Measurements from ENCODE around the gene SLC22A23. TPM values are rescaled to one million over a fixed set of nuclear protein-coding genes. Genes with fewer than 3 reads are reported as not detected.

SLC22A23 gene
- total and polyA plus RNA-seq, 2 experiments from 2014 or later: 6.1 to 38.3 TPM

DNA sequence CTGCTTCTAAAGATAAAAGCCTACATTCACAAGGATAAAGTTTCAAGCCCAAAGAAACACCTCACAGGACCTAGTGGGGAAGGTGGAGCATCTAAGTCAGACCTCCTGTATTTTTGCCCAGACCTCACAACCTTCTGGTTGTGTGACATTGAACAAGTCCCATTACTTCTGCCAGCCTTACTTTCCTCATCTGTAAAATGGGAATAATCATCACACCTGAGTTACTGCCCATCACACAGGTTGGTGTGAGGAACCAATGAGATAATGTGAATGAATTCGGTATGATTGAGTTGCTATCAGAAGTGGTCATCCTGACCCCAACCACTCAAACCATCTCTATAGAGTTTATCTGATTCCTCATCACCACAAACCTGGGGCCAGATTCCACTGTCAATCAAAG, 11.1 kb upstream of the SLC22A23 start:
- H3K27ac ChIP-seq (ENCODE audit: low read depth): no peak overlapping the region
- H3K4me3 ChIP-seq: no peak overlapping the region
- peaks cover 14% of the 10 kb centered on the region for H3K4me1 Mint-ChIP-seq
- TF ChIP-seq, protein P1, sequence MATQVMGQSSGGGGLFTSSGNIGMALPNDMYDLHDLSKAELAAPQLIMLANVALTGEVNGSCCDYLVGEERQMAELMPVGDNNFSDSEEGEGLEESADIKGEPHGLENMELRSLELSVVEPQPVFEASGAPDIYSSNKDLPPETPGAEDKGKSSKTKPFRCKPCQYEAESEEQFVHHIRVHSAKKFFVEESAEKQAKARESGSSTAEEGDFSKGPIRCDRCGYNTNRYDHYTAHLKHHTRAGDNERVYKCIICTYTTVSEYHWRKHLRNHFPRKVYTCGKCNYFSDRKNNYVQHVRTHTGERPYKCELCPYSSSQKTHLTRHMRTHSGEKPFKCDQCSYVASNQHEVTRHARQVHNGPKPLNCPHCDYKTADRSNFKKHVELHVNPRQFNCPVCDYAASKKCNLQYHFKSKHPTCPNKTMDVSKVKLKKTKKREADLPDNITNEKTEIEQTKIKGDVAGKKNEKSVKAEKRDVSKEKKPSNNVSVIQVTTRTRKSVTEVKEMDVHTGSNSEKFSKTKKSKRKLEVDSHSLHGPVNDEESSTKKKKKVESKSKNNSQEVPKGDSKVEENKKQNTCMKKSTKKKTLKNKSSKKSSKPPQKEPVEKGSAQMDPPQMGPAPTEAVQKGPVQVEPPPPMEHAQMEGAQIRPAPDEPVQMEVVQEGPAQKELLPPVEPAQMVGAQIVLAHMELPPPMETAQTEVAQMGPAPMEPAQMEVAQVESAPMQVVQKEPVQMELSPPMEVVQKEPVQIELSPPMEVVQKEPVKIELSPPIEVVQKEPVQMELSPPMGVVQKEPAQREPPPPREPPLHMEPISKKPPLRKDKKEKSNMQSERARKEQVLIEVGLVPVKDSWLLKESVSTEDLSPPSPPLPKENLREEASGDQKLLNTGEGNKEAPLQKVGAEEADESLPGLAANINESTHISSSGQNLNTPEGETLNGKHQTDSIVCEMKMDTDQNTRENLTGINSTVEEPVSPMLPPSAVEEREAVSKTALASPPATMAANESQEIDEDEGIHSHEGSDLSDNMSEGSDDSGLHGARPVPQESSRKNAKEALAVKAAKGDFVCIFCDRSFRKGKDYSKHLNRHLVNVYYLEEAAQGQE (IDR thresholded peaks at IDR 0.05; ENCODE audit: unreplicated experiment): no peak
- TF ChIP-seq, protein P2, sequence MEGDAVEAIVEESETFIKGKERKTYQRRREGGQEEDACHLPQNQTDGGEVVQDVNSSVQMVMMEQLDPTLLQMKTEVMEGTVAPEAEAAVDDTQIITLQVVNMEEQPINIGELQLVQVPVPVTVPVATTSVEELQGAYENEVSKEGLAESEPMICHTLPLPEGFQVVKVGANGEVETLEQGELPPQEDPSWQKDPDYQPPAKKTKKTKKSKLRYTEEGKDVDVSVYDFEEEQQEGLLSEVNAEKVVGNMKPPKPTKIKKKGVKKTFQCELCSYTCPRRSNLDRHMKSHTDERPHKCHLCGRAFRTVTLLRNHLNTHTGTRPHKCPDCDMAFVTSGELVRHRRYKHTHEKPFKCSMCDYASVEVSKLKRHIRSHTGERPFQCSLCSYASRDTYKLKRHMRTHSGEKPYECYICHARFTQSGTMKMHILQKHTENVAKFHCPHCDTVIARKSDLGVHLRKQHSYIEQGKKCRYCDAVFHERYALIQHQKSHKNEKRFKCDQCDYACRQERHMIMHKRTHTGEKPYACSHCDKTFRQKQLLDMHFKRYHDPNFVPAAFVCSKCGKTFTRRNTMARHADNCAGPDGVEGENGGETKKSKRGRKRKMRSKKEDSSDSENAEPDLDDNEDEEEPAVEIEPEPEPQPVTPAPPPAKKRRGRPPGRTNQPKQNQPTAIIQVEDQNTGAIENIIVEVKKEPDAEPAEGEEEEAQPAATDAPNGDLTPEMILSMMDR (conservative IDR thresholded peaks at IDR 0.05; ENCODE audit: low read depth in 2 of 2): no peak
- no peaks in the 10 kb centered on the region for H3K9me2 ChIP-seq (ENCODE audit: insufficient read depth)
- no peak overlapping the region for H2AFZ ChIP-seq
- H3K4me1 ChIP-seq (ENCODE audit: insufficient read depth): peaks cover 11% of the 10 kb centered on the region
- no peak overlapping the region for H3K27ac Mint-ChIP-seq
- H3K27me3 Mint-ChIP-seq (ENCODE audit: insufficient read depth, low read depth, poor library complexity): peaks cover 5% of the 10 kb centered on the region
- H3K9me3 Mint-ChIP-seq: peaks cover 3% of the 10 kb centered on the region; the same call in 1 of the 3 replicates
- no peaks in the 10 kb centered on the region for H4K20me1 ChIP-seq (replicated peaks; ENCODE audit: insufficient read depth)
- no peak overlapping the region for H3K4me2 ChIP-seq
- H3K36me3 Mint-ChIP-seq (ENCODE audit: low read depth): peaks cover 3% of the 10 kb centered on the region; the same call in 1 of the 3 replicates
- H3K79me2 ChIP-seq (replicated peaks; ENCODE audit: insufficient read depth): no peaks in the 10 kb centered on the region
- H3K36me3 ChIP-seq (ENCODE audit: insufficient read depth): no peaks in the 10 kb centered on the region
- H3K4me3 Mint-ChIP-seq: no peak overlapping the region
- no peak for ATAC-seq
- H3K27me3 ChIP-seq (ENCODE audit: insufficient read depth): no peaks in the 10 kb centered on the region
- no peak for DNase-seq (ENCODE audit: low spot score)
- H3F3A ChIP-seq (replicated peaks; ENCODE audit: low read depth): no peaks in the 10 kb centered on the region

GRCh38 chr6:3466488-3467219, 9.8 kb upstream of the SLC22A23 start:
- Histone ChIP-seq H3F3A (replicated peaks; ENCODE audit: low read depth) (no peaks in the 10 kb centered on the region), H3K36me3 (ENCODE audit: insufficient read depth) (no peaks in the 10 kb centered on the region), H3K4me3 (no peak overlapping the region), H3K9me2 (ENCODE audit: insufficient read depth) (no peaks in the 10 kb centered on the region), H3K4me1 (ENCODE audit: insufficient read depth) (peaks cover 11% of the 10 kb centered on the region), H3K4me2 (peak overlapping the region; percentile 9; the same call in 1 of the 2 replicates), H3K79me2 (replicated peaks; ENCODE audit: insufficient read depth) (no peaks in the 10 kb centered on the region), H3K27ac (ENCODE audit: low read depth) (no peak overlapping the region), H4K20me1 (replicated peaks; ENCODE audit: insufficient read depth) (no peaks in the 10 kb centered on the region), H3K27me3 (ENCODE audit: insufficient read depth) (no peaks in the 10 kb centered on the region), H2AFZ (peak overlapping the region; percentile 52)
- ATAC-seq: peak; percentile 56
- Mint-ChIP-seq H3K27me3 (ENCODE audit: insufficient read depth, low read depth, poor library complexity) (peaks cover 5% of the 10 kb centered on the region), H3K36me3 (ENCODE audit: low read depth) (peaks cover 3% of the 10 kb centered on the region; the same call in 1 of the 3 replicates), H3K4me3 (no peak overlapping the region), H3K4me1 (peaks cover 13% of the 10 kb centered on the region), H3K27ac (no peak overlapping the region), H3K9me3 (peaks cover 3% of the 10 kb centered on the region; the same call in 1 of the 3 replicates)
- no peak for DNase-seq (ENCODE audit: low spot score)
- TF ChIP-seq, protein P1 (IDR thresholded peaks at IDR 0.05; ENCODE audit: unreplicated experiment): no peak
- TF ChIP-seq EZH2 (IDR thresholded peaks at IDR 0.05; ENCODE audit: low read depth, unreplicated experiment) (no peak), EZH2phosphoT487 (IDR thresholded peaks at IDR 0.05; ENCODE audit: unreplicated experiment) (no peak), NANOG (IDR thresholded peaks at IDR 0.05; ENCODE audit: borderline replicate concordance) (no peak)
